ENCODE data around the gene PGM2L1.

The PGM2L1 gene

DNA sequence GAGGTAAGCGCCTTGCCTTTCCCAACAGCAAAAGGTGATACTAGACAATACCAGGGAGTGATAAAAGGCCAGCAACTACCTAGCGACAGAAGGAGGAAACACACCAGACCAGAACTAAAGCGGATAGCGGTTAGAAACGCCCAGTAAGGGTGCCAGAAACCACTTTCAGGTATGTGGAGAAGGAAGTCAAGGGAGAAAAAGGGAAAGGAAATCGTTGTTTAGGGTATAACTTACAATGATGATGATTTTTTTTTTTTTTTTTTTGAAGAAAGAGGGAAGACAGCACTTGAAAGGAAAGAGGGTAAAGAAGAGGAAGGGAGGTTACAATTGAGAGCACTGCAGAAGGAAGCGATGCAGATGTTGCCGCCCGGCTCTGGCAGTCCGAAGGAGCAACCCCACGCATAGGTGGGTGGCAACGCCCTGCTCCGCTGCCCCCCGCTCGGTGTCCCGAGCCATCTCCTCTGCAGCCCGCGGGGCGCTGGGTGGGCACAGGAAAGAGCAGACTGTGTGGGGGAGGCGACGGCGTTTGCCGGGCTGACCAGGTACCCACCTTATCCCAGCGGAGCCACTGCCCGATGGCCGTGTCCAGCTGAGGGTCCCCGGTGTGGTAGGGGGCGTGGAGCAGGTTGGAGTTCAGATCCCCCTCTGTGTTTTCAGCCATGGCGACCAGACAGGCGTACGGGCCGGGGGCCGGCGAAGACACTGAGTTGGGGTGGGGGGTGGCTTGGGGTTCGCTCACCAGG is 561 bp downstream of the PGM2L1 start:
- DNase-seq (ENCODE audit: insufficient read length) (peak; percentile 14), FAIRE-seq (peak; percentile 48)
- TF ChIP-seq POLR2A (IDR thresholded peaks at IDR 0.05; ENCODE audit: low read depth, low read length) (no peak), POLR2AphosphoS5 (IDR thresholded peaks at IDR 0.05; ENCODE audit: low read depth, low read length) (no peak), TAF1 (IDR thresholded peaks at IDR 0.05; ENCODE audit: borderline replicate concordance, low read depth, low read length) (no peak)

DNA sequence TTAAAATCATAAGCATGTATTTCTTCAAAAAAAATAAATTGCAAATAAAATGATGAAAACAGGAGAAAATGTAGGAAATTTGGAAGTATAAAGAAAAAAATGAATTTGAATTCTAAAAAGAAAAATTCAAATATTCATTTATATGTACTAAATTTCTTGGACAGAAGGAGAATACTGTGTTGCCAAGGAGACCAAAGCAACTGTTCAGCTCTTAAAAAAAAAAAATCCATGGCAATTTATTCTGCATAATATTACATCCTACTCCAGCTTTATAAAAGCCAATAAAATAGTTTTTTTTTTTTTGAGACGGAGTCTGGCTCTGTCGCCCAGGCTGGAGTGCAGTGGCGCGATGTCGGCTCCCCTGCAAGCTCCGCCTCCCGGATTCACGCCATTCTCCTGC is 6.0 kb downstream of the PGM2L1 start:
- FAIRE-seq (no peak), DNase-seq (ENCODE audit: insufficient read length) (no peak)

DNA sequence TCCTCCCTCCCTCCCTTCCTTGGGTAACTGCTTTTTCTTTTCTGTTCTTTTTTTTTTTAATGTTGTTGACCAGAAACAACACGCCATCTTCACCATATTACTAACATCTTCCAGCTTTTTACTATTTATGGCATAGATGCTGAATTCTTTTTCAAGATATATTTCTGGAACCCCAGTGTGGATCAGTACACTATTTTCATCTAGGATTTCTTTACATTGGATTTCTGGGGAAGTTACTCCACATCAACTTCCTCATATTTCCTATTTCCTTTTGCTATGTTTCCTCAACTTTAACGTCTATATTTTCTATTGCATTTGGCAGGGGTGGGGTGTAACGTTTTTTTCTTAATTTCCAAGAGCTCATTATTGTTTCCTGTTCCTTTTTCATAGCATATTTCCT is 7.0 kb downstream of the PGM2L1 start:
- DNase-seq (ENCODE audit: insufficient read length) (no peak), FAIRE-seq (no peak)
- TF ChIP-seq POLR2A (IDR thresholded peaks at IDR 0.05; ENCODE audit: low read depth, low read length): no peak
- no peak for TF ChIP-seq TAF1 (IDR thresholded peaks at IDR 0.05; ENCODE audit: borderline replicate concordance, low read depth, low read length)
- no peak for TF ChIP-seq POLR2AphosphoS5 (IDR thresholded peaks at IDR 0.05; ENCODE audit: low read depth, low read length)

More for the DNA sequence above, 6.0 kb downstream of the PGM2L1 start:
- TF ChIP-seq POLR2A (IDR thresholded peaks at IDR 0.05; ENCODE audit: low read depth, low read length) (no peak), POLR2AphosphoS5 (IDR thresholded peaks at IDR 0.05; ENCODE audit: low read depth, low read length) (no peak), TAF1 (IDR thresholded peaks at IDR 0.05; ENCODE audit: borderline replicate concordance, low read depth, low read length) (no peak)

DNA sequence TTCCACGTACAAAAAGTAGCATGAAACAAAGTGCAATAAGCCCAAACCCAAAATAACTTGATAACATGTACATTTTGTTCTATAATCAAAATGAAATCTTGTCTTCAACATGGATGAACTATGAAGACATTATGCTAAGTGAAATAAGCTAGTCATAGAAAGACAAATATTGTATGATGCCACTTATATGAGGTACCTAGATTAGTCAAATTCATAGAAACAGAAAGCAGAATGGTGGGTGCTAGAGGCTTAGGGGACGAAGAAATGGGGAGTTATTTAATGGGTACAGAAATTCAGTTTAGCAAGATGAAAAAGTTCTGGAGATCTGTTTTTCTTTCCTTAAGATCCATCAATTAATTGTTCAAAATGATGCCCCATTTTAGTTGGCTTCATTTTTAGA is 7.5 kb downstream of the PGM2L1 start:
- no peak for TF ChIP-seq POLR2A (IDR thresholded peaks at IDR 0.05; ENCODE audit: low read depth, low read length)
- TF ChIP-seq TAF1 (IDR thresholded peaks at IDR 0.05; ENCODE audit: borderline replicate concordance, low read depth, low read length): no peak
- TF ChIP-seq POLR2AphosphoS5 (IDR thresholded peaks at IDR 0.05; ENCODE audit: low read depth, low read length): no peak
- FAIRE-seq (peak; percentile 77), DNase-seq (ENCODE audit: insufficient read length) (no peak)

DNA sequence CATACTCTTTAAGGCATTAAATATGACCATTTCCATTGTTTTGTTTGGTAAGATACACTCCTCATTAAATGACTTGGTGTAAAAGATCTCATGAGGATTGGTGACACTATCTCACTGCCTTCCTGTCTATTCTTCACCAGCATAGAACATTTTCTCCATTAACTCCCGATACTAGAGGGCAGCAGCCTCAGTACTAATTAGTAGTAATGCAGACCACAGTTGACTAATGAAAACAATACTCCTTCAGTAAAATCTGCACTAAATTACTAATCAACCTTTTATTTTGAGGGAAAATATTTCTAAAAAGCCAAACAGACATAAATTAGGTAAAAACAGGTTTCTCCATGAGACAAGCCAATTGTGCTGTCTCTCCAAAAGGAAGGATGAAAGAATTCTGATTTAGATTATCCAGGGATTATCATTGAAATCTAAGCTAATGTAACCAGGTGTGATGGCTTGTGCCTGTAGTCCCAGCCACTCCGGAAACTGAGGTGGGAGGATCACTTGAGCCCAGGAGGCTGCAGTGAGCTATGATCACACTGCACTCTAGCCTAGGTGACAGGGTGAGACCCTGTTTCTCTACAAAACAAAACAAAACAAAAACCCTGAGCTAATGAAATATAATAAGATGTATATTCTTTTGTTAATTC is 9.4 kb downstream of the PGM2L1 start:
- TF ChIP-seq POLR2A (IDR thresholded peaks at IDR 0.05; ENCODE audit: low read depth, low read length): no peak
- no peak for TF ChIP-seq POLR2AphosphoS5 (IDR thresholded peaks at IDR 0.05; ENCODE audit: low read depth, low read length)
- no peak for TF ChIP-seq TAF1 (IDR thresholded peaks at IDR 0.05; ENCODE audit: borderline replicate concordance, low read depth, low read length)
- no peak for DNase-seq (ENCODE audit: insufficient read length)
- FAIRE-seq: peak; percentile 96

DNA sequence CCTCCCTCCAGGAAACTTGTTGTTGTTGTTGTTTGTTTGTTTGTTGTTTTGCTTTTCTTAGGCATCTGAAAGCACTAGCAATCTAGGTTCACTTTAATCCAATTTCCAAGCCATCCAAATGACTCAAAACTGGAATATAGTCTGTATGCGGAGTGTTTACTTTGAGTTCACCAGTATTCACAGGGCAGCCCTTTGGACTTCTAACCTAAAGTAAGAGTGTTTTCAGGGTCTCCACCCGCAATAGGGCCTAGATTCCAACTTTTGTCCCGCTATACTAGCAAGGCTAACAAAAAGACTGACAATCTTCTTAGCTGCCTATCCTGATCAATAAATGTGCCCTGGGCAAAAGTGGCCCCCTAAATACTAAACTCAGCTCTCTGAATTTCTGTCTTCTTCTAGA is 13.6 kb downstream of the PGM2L1 start:
- FAIRE-seq (no peak), DNase-seq (ENCODE audit: insufficient read length) (no peak)
- TF ChIP-seq POLR2AphosphoS5 (IDR thresholded peaks at IDR 0.05; ENCODE audit: low read depth, low read length): no peak
- TF ChIP-seq TAF1 (IDR thresholded peaks at IDR 0.05; ENCODE audit: borderline replicate concordance, low read depth, low read length): no peak

DNA sequence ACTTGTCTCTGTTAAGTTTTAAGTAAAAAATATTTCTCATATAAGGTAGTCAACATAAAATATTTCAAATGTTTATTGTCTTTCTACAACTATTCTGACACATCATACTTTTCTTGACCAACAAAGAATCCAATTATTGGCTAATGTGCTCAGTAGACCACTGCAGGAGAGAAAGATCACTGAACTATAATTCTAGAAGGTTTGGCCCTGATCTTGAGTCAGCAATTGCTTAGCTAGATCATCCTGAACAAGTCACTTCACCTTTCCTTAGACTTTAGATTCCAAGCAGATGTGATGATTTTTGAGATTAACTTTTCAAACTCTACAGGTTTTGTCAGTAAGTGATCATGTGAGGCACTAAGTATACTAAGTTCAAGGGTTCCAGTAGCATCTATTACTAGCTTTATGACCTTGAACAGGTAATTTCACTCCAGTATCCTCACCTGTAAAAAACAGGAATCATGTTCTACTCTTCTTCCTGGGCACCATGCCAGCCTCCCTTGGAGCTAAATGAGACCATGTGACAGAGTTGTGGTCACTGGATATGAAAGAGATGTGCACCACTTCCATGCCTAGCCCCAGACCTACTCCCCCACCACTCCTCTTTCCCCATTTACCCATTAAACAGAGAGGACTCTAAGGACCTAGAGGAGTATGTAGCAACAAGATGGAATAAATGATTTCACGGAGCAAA is 17.3 kb downstream of the PGM2L1 start:
- peak; percentile 38 for FAIRE-seq
- DNase-seq (ENCODE audit: insufficient read length): no peak
- no peak for TF ChIP-seq POLR2AphosphoS5 (IDR thresholded peaks at IDR 0.05; ENCODE audit: low read depth, low read length)
- TF ChIP-seq POLR2A (IDR thresholded peaks at IDR 0.05; ENCODE audit: low read depth, low read length): no peak
- no peak for TF ChIP-seq TAF1 (IDR thresholded peaks at IDR 0.05; ENCODE audit: borderline replicate concordance, low read depth, low read length)

DNA sequence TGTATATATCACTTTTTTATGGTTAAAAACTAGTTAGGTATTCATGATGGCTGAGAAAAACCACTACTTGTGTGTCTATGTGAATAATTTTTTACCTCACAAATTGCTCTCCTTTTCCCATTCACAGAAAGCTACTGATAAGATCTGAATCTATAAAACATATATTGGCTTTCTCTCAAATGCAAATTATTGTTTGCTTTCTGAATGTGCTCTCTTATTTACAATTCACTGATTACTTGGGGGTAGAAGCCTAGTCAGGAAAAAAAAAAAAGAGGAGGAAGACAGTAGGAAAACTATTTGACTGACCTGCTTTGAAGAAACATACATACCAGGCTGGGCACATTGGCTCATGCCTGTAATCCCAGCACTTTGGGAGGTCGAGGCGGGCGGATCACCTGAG is 20.5 kb downstream of the PGM2L1 start:
- TF ChIP-seq POLR2AphosphoS5 (IDR thresholded peaks at IDR 0.05; ENCODE audit: low read depth, low read length): no peak
- TF ChIP-seq POLR2A (IDR thresholded peaks at IDR 0.05; ENCODE audit: low read depth, low read length): no peak
- no peak for TF ChIP-seq TAF1 (IDR thresholded peaks at IDR 0.05; ENCODE audit: borderline replicate concordance, low read depth, low read length)
- no peak for FAIRE-seq
- DNase-seq (ENCODE audit: insufficient read length): no peak

DNA sequence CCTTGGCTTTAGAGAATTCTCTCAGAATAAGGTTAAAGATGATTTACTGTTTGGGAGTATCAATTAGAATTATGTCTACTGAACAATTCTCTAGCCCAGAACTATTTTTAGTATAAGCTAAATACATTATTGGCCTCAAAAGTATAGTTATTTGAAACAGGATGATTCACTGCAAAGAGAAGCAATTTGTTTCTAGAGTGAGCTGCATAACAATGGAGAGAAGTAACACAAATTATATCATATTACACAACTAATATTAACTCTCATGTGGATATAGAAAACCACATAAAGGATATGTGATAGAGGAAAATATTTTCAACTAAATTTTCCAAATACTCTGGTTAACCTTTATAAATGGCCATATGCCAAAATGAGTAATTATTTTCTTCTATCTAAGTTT is 24.9 kb downstream of the PGM2L1 start:
- TF ChIP-seq POLR2AphosphoS5 (IDR thresholded peaks at IDR 0.05; ENCODE audit: low read depth, low read length): no peak
- TF ChIP-seq POLR2A (IDR thresholded peaks at IDR 0.05; ENCODE audit: low read depth, low read length): no peak
- no peak for TF ChIP-seq TAF1 (IDR thresholded peaks at IDR 0.05; ENCODE audit: borderline replicate concordance, low read depth, low read length)
- FAIRE-seq: no peak
- no peak for DNase-seq (ENCODE audit: insufficient read length)

DNA sequence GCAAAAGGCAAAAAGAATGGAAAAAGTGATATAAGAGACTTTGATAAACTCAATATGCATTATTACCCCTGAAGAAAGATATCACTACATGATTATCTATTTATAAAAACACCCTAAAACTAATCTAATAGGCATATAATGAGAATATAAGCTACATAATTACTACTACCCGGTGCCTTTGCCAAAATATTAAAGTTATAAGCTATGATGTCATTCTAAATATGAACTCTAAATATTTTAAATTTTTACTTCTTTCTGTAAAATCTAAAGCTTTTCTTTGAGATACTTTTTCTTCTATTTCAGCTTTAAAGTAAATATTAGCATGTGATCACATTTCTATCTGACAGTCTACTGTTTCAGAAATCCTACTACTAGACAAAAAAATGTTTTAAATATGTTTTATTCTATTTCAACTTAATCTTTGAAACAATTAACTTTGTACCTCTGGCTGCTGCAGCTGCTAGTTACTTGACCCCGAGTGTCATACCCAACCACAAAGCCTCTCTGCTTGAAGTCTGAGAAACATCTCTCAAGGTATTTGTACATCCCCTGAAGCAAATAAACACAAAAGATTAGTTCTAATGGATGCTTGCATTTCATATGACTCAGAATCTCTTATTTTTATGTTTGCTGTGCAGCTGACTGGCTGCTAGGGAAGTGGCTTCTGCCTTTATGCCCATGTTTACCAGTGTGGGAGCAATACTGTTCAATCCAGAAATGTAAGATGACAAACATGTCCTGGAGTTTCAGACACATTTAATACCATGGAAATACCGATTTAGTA is 26.8 kb downstream of the PGM2L1 start:
- no peak for TF ChIP-seq TAF1 (IDR thresholded peaks at IDR 0.05; ENCODE audit: borderline replicate concordance, low read depth, low read length)
- no peak for TF ChIP-seq POLR2AphosphoS5 (IDR thresholded peaks at IDR 0.05; ENCODE audit: low read depth, low read length)
- TF ChIP-seq POLR2A (IDR thresholded peaks at IDR 0.05; ENCODE audit: low read depth, low read length): no peak
- DNase-seq (ENCODE audit: insufficient read length): no peak

DNA sequence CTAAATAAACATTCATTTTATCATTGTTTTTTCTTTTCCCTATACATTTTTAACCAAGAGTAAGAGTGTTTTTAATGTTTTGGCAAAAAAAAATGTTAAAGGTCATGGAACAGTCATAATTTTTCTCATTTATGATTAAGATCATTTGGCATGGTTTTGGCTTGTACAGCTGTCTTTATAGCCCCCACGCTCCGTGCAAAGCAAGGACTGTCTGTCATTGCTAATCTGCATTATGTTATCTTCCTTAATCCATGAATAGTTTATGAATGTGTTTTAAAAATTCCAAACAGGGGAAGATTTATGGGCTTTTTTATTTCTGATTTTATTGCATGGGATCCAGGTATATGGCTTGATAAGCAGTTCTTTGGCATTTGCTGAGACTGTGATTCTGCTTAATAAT is 28.1 kb downstream of the PGM2L1 start:
- FAIRE-seq (no peak), DNase-seq (ENCODE audit: insufficient read length) (no peak)
- no peak for TF ChIP-seq TAF1 (IDR thresholded peaks at IDR 0.05; ENCODE audit: borderline replicate concordance, low read depth, low read length)
- TF ChIP-seq POLR2AphosphoS5 (IDR thresholded peaks at IDR 0.05; ENCODE audit: low read depth, low read length): no peak
- no peak for TF ChIP-seq POLR2A (IDR thresholded peaks at IDR 0.05; ENCODE audit: low read depth, low read length)

More for the DNA sequence above, 26.8 kb downstream of the PGM2L1 start:
- FAIRE-seq: no peak

All from GM12892 (cell line).